HEK293 (cell line): ENCODE data around the gene PHYH.

Experiments used
- CTCF ChIA-PET: fragments of 350-600 bp; formaldehyde crosslinking; extraction: SDS; loops from one replicate; lab custom pipeline; 2021; ENCODE audit warnings: antibody characterized with exemption; lab: Yijun Ruan, JAX
- POLR2A ChIA-PET: fragments of 300-600 bp; formaldehyde crosslinking; extraction: SDS; loops from one replicate; lab custom pipeline; 2020; ENCODE audit warnings: antibody characterized with exemption, inconsistent platforms; lab: Yijun Ruan, JAX
- H3K27ac ChIP-seq: fragments of 200-500 bp; sonication (Bioruptor generic); 2 replicates; pipeline ENCODE4 v1.5.1; 2014; ENCODE audit warnings: low read depth, low read length, control low read depth, inconsistent platforms; ENCODE audit errors: extremely low read depth
- H3K36me3 ChIP-seq, 2 experiments: fragments of 200-500 bp in 1 of 2; sonication (Bioruptor generic) in 1 of 2; 1 replicate in 1 of 2; 2 replicates in 1 of 2; pipeline ENCODE4 v1.5.1; 2014 to 2017; ENCODE audit warnings: inconsistent platforms in 2 of 2, low read length in 2 of 2; ENCODE audit not compliant: control insufficient read depth in 2 of 2, insufficient read depth in 1 of 2
- H3K4me1 ChIP-seq: fragments of 200-500 bp; sonication (Bioruptor generic); 2 replicates; pipeline ENCODE4 v1.5.1; 2014; ENCODE audit warnings: mild to moderate bottlenecking, low read length, inconsistent platforms; ENCODE audit not compliant: control insufficient read depth, insufficient read depth
- H3K4me3 ChIP-seq: 2 replicates; pipeline ENCODE4 v1.5.1; 2011; ENCODE audit warnings: low read depth, mild to moderate bottlenecking, control low read depth, low read length, moderate library complexity
- H3K9me3 ChIP-seq: fragments of 200-500 bp; sonication (Bioruptor generic); 2 replicates; pipeline ENCODE4 v1.5.1; 2014; ENCODE audit warnings: low read depth, low read length, inconsistent platforms; ENCODE audit not compliant: control insufficient read depth, insufficient read depth
- IKZF3 ChIP-seq: fragments of 450-650 bp; IDR thresholded peaks from 2 replicates; pipeline ENCODE4 v1.5.0; 2018; ENCODE audit warnings: missing biosample characterization, mild to moderate bottlenecking, missing genetic modification characterization, moderate library complexity
- REPIN1 ChIP-seq: fragments of 450-650 bp; formaldehyde crosslinking; IDR thresholded peaks from 2 replicates; pipeline ENCODE4 v1.5.1; 2017; ENCODE audit warnings: missing biosample characterization, missing genetic modification characterization, low read depth
- ZNF2 ChIP-seq: fragments of 450-650 bp; formaldehyde crosslinking; IDR thresholded peaks from 2 replicates; pipeline ENCODE4 v1.5.1; 2016; ENCODE audit warnings: missing biosample characterization, missing genetic modification characterization
- ZNF350 ChIP-seq: fragments of 450-650 bp; formaldehyde crosslinking; IDR thresholded peaks from 2 replicates; pipeline ENCODE4 v1.5.0; 2017; ENCODE audit warnings: missing biosample characterization, mild to moderate bottlenecking, missing genetic modification characterization
- ZNF629 ChIP-seq: fragments of 450-650 bp; formaldehyde crosslinking; IDR thresholded peaks from 2 replicates; pipeline ENCODE4 v1.5.1; 2017; ENCODE audit warnings: missing biosample characterization, missing genetic modification characterization
- ZNF677 ChIP-seq: fragments of 450-650 bp; IDR thresholded peaks from 2 replicates; pipeline ENCODE4 v1.5.0; 2018; ENCODE audit warnings: missing biosample characterization, mild to moderate bottlenecking, missing genetic modification characterization, moderate library complexity
- ZNF768 ChIP-seq: fragments of 450-650 bp; formaldehyde crosslinking; IDR thresholded peaks from 2 replicates; pipeline ENCODE4 v1.5.1; 2018; ENCODE audit warnings: missing biosample characterization, mild to moderate bottlenecking, missing genetic modification characterization
- TF ChIP-seq, protein P1 (sequence below): fragments of 450-650 bp; formaldehyde crosslinking; IDR thresholded peaks from 2 replicates; pipeline ENCODE4 v1.5.1; 2016; ENCODE audit warnings: missing biosample characterization, missing genetic modification characterization

The PHYH gene

DNA sequence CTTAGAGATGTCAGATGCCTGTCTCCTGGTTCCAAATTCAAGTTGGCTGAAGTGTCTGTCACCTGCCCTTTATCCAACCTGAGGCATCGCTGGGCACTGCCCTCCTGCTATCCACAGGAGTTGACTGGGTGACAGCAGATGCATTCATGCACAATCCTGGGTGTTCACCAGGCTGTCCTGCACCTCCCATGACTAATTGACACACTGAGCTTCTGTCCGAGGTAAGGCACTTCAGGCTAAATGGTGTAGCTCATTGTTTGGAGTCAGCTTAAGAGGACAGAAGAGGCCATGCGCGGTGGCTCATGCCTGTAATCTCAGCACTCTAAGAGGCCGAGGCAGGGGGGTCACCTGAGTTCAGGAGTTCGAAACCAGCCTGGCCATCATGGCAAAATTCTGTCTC, 68.1 kb downstream of the PHYH start:
- TF ChIP-seq ZNF2 (tag by site-specific recombination) (no peak), IKZF3 (tag by site-specific recombination) (no peak), ZNF350 (no peak), REPIN1 (tag by site-specific recombination) (no peak), ZNF677 (tag by site-specific recombination) (no peak), ZNF629 (tag by site-specific recombination) (no peak)
- TF ChIP-seq, all 188 proteins: peak for 0
- Histone ChIP-seq H3K27ac (no peak overlapping the region), H3K9me3 (no peaks in the 10 kb centered on the region), H3K4me3 (no peak overlapping the region), H3K4me1 (no peaks in the 10 kb centered on the region), H3K36me3 (no peaks in the 10 kb centered on the region)
- ChIA-PET POLR2A (no interaction called here), CTCF (interaction anchor here (0.5 kb wide), 1 partner anchor 132 kb away, joined by 3 read pairs; the partner anchor contains the start of gene OPTN)

DNA sequence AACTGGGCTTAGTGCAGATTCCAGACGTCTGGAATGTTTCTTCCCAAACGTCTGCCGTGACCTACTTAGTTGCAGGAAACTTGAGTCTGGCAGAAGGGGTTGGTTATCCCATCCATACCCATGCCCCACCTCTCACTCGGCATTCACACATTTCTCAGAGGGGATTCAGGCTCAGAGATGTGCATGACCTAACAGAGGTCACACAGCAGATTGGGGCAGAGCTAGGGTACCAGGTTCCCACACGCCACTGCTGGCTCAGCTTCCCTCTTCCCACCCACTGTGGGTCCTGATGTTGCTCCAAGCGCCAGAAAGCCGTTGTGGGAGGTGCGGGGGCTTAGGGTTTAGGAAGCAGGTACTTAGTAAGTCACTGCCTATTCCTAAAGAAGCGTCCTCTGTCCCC, 68.7 kb downstream of the PHYH start:
- Histone ChIP-seq H3K9me3 (no peaks in the 10 kb centered on the region), H3K36me3 (no peaks in the 10 kb centered on the region), H3K27ac (no peak overlapping the region), H3K4me1 (no peaks in the 10 kb centered on the region), H3K4me3 (no peak overlapping the region)
- ChIA-PET POLR2A (no interaction called here), CTCF (interaction anchor here (0.5 kb wide), 1 partner anchor 131 kb away, joined by 3 read pairs; the partner anchor contains the start of gene OPTN)
- TF ChIP-seq, protein P1, sequence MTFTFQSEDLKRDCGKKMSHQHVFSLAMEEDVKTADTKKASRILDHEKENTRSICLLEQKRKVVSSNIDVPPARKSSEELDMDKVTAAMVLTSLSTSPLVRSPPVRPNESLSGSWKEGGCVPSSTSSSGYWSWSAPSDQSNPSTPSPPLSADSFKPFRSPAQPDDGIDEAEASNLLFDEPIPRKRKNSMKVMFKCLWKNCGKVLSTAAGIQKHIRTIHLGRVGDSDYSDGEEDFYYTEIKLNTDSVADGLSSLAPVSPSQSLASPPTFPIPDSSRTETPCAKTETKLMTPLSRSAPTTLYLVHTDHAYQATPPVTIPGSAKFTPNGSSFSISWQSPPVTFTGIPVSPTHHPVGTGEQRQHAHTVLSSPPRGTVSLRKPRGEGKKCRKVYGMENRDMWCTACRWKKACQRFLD: no peak
- TF ChIP-seq ZNF768 (tag by site-specific recombination): 0 out of 2 replicates have a peak, but pooled peaks have one; percentile 43
